ENCODE measurements around the gene SLC25A26.

SLC25A26 gene

GRCh38 chr3:66383998-66384745 lies 163.4 kb downstream of the SLC25A26 start:
- Histone ChIP-seq H3K36me3 (ENCODE audit: control insufficient read depth, insufficient read depth, low read length) (peaks cover 93% of the 10 kb centered on the region), H3K9ac (ENCODE audit: low read depth, low read length) (no peak overlapping the region), H3K9me3 (ENCODE audit: control insufficient read depth, insufficient read depth, low read length) (no peaks in the 10 kb centered on the region), H3K27me3 (ENCODE audit: control insufficient read depth, insufficient read depth, low read length) (no peaks in the 10 kb centered on the region), H3K4me3 (ENCODE audit: low read depth, low read length) (no peak overlapping the region), H3K27ac (ENCODE audit: low read depth, low read length) (no peak overlapping the region), H3K4me1 (ENCODE audit: control insufficient read depth, insufficient read depth, low read length) (no peaks in the 10 kb centered on the region)

- Histone ChIP-seq H3K4me1 (ENCODE audit: control insufficient read depth, insufficient read depth, low read length) (no peaks in the 10 kb centered on the region), H3K9me3 (ENCODE audit: control insufficient read depth, insufficient read depth, low read length) (no peaks in the 10 kb centered on the region), H3K36me3 (ENCODE audit: control insufficient read depth, insufficient read depth, low read length) (peaks cover 93% of the 10 kb centered on the region), H3K27me3 (ENCODE audit: control insufficient read depth, insufficient read depth, low read length) (no peaks in the 10 kb centered on the region), H3K4me3 (ENCODE audit: low read depth, low read length) (no peak overlapping the region), H3K9ac (ENCODE audit: low read depth, low read length) (no peak overlapping the region), H3K27ac (ENCODE audit: low read depth, low read length) (no peak overlapping the region)
Measured at GRCh38 chr3:66385066-66385465, 164.3 kb downstream of the SLC25A26 start.

GRCh38 chr3:66386011-66386924 lies 165.5 kb downstream of the SLC25A26 start:
- no peak overlapping the region for H3K4me3 ChIP-seq (ENCODE audit: low read depth, low read length)

GRCh38 chr3:66386925-66387650 lies 166.3 kb downstream of the SLC25A26 start:
- Histone ChIP-seq H3K9ac (ENCODE audit: low read depth, low read length) (no peak overlapping the region), H3K9me3 (ENCODE audit: control insufficient read depth, insufficient read depth, low read length) (no peaks in the 10 kb centered on the region), H3K36me3 (ENCODE audit: control insufficient read depth, insufficient read depth, low read length) (peaks cover 93% of the 10 kb centered on the region), H3K27me3 (ENCODE audit: control insufficient read depth, insufficient read depth, low read length) (no peaks in the 10 kb centered on the region), H3K27ac (ENCODE audit: low read depth, low read length) (no peak overlapping the region), H3K4me3 (ENCODE audit: low read depth, low read length) (no peak overlapping the region), H3K4me1 (ENCODE audit: control insufficient read depth, insufficient read depth, low read length) (no peaks in the 10 kb centered on the region)

More at GRCh38 chr3:66386011-66386924, 165.5 kb downstream of the SLC25A26 start:
- Histone ChIP-seq H3K9me3 (ENCODE audit: control insufficient read depth, insufficient read depth, low read length) (no peaks in the 10 kb centered on the region), H3K36me3 (ENCODE audit: control insufficient read depth, insufficient read depth, low read length) (peaks cover 93% of the 10 kb centered on the region), H3K9ac (ENCODE audit: low read depth, low read length) (no peak overlapping the region), H3K27me3 (ENCODE audit: control insufficient read depth, insufficient read depth, low read length) (no peaks in the 10 kb centered on the region), H3K27ac (ENCODE audit: low read depth, low read length) (no peak overlapping the region), H3K4me1 (ENCODE audit: control insufficient read depth, insufficient read depth, low read length) (no peaks in the 10 kb centered on the region)

- no peaks in the 10 kb centered on the region for H3K9me3 ChIP-seq (ENCODE audit: control insufficient read depth, insufficient read depth, low read length)
- no peak overlapping the region for H3K27ac ChIP-seq (ENCODE audit: low read depth, low read length)
- peaks cover 93% of the 10 kb centered on the region for H3K36me3 ChIP-seq (ENCODE audit: control insufficient read depth, insufficient read depth, low read length)
- no peak overlapping the region for H3K9ac ChIP-seq (ENCODE audit: low read depth, low read length)
- H3K4me1 ChIP-seq (ENCODE audit: control insufficient read depth, insufficient read depth, low read length) = no peaks in the 10 kb centered on the region
- H3K4me3 ChIP-seq (ENCODE audit: low read depth, low read length) = no peak overlapping the region
- no peaks in the 10 kb centered on the region for H3K27me3 ChIP-seq (ENCODE audit: control insufficient read depth, insufficient read depth, low read length)
Measured at GRCh38 chr3:66390013-66390412, 169.2 kb downstream of the SLC25A26 start.

GRCh38 chr3:66392512-66392911 lies 171.7 kb downstream of the SLC25A26 start:
- H3K9ac ChIP-seq (ENCODE audit: low read depth, low read length) = no peak overlapping the region
- no peak overlapping the region for H3K4me3 ChIP-seq (ENCODE audit: low read depth, low read length)
- no peaks in the 10 kb centered on the region for H3K9me3 ChIP-seq (ENCODE audit: control insufficient read depth, insufficient read depth, low read length)
- H3K27me3 ChIP-seq (ENCODE audit: control insufficient read depth, insufficient read depth, low read length) = no peaks in the 10 kb centered on the region
- peaks cover 93% of the 10 kb centered on the region for H3K36me3 ChIP-seq (ENCODE audit: control insufficient read depth, insufficient read depth, low read length)
- no peak overlapping the region for H3K27ac ChIP-seq (ENCODE audit: low read depth, low read length)
- H3K4me1 ChIP-seq (ENCODE audit: control insufficient read depth, insufficient read depth, low read length) = no peaks in the 10 kb centered on the region

- Histone ChIP-seq H3K9me3 (ENCODE audit: control insufficient read depth, insufficient read depth, low read length) (no peaks in the 10 kb centered on the region), H3K27me3 (ENCODE audit: control insufficient read depth, insufficient read depth, low read length) (no peaks in the 10 kb centered on the region), H3K9ac (ENCODE audit: low read depth, low read length) (no peak overlapping the region), H3K4me3 (ENCODE audit: low read depth, low read length) (no peak overlapping the region), H3K4me1 (ENCODE audit: control insufficient read depth, insufficient read depth, low read length) (no peaks in the 10 kb centered on the region), H3K27ac (ENCODE audit: low read depth, low read length) (no peak overlapping the region), H3K36me3 (ENCODE audit: control insufficient read depth, insufficient read depth, low read length) (peaks cover 97% of the 10 kb centered on the region)
Measured at GRCh38 chr3:66392966-66393332, 172.1 kb downstream of the SLC25A26 start.

- Histone ChIP-seq H3K27ac (ENCODE audit: low read depth, low read length) (no peak overlapping the region), H3K4me1 (ENCODE audit: control insufficient read depth, insufficient read depth, low read length) (no peaks in the 10 kb centered on the region), H3K4me3 (ENCODE audit: low read depth, low read length) (no peak overlapping the region)
Measured at GRCh38 chr3:66393333-66394005, 172.7 kb downstream of the SLC25A26 start.

GRCh38 chr3:66394019-66394752 lies 173.4 kb downstream of the SLC25A26 start:
- Histone ChIP-seq H3K9ac (ENCODE audit: low read depth, low read length) (no peak overlapping the region), H3K9me3 (ENCODE audit: control insufficient read depth, insufficient read depth, low read length) (no peaks in the 10 kb centered on the region), H3K27me3 (ENCODE audit: control insufficient read depth, insufficient read depth, low read length) (no peaks in the 10 kb centered on the region), H3K4me3 (ENCODE audit: low read depth, low read length) (no peak overlapping the region), H3K27ac (ENCODE audit: low read depth, low read length) (no peak overlapping the region), H3K36me3 (ENCODE audit: control insufficient read depth, insufficient read depth, low read length) (peaks cover 99% of the 10 kb centered on the region), H3K4me1 (ENCODE audit: control insufficient read depth, insufficient read depth, low read length) (no peaks in the 10 kb centered on the region)

More at GRCh38 chr3:66393333-66394005, 172.7 kb downstream of the SLC25A26 start:
- Histone ChIP-seq H3K27me3 (ENCODE audit: control insufficient read depth, insufficient read depth, low read length) (no peaks in the 10 kb centered on the region), H3K9me3 (ENCODE audit: control insufficient read depth, insufficient read depth, low read length) (no peaks in the 10 kb centered on the region), H3K36me3 (ENCODE audit: control insufficient read depth, insufficient read depth, low read length) (peaks cover 99% of the 10 kb centered on the region), H3K9ac (ENCODE audit: low read depth, low read length) (no peak overlapping the region)

- Histone ChIP-seq H3K9me3 (ENCODE audit: control insufficient read depth, insufficient read depth, low read length) (no peaks in the 10 kb centered on the region), H3K4me1 (ENCODE audit: control insufficient read depth, insufficient read depth, low read length) (no peaks in the 10 kb centered on the region), H3K4me3 (ENCODE audit: low read depth, low read length) (no peak overlapping the region), H3K36me3 (ENCODE audit: control insufficient read depth, insufficient read depth, low read length) (peaks cover 97% of the 10 kb centered on the region), H3K27me3 (ENCODE audit: control insufficient read depth, insufficient read depth, low read length) (no peaks in the 10 kb centered on the region), H3K9ac (ENCODE audit: low read depth, low read length) (no peak overlapping the region), H3K27ac (ENCODE audit: low read depth, low read length) (no peak overlapping the region)
Measured at GRCh38 chr3:66394753-66395249, 174.0 kb downstream of the SLC25A26 start.

Measured in HUES48 (cell line).